Stimulated activated CD8-positive, alpha-beta memory T cell treated with anti-CD3 and anti-CD28 coated beads, Interleukin-7, amount 100 ng/mL, for 48 hours (primary cell): ENCODE data around the gene GNA12.

ENCODE experiments used
- DNase-seq, 2 donors: peaks; one replicate each; pipeline ENCODE4 v3.0.0-alpha.2; 2020; ENCODE audit warnings: low read depth in 1 of 2; ENCODE audit errors: extremely low read depth in 1 of 2

GNA12 gene

GRCh38 chr7:2819161-2819953 lies 24.8 kb downstream of the GNA12 start:
- DNase-seq, result no peak

- no peak for DNase-seq
These were observed 25.5 kb downstream of the GNA12 start for GRCh38 chr7:2818653-2819052.

- DNase-seq, result no peak
These were observed 26.0 kb downstream of the GNA12 start for GRCh38 chr7:2818121-2818520.

- no peak for DNase-seq
These were observed 26.7 kb downstream of the GNA12 start for GRCh38 chr7:2817456-2817855.

- no peak for DNase-seq
These were observed 28.2 kb downstream of the GNA12 start for GRCh38 chr7:2815875-2816245.

GRCh38 chr7:2814946-2815874 lies 28.9 kb downstream of the GNA12 start:
- no peak for DNase-seq

- DNase-seq, result no peak
These were observed 29.7 kb downstream of the GNA12 start for GRCh38 chr7:2814186-2814945.

- DNase-seq, result no peak
These were observed 30.5 kb downstream of the GNA12 start for GRCh38 chr7:2813350-2814185.

- no peak for DNase-seq
These were observed 31.3 kb downstream of the GNA12 start for GRCh38 chr7:2812831-2813230.

GRCh38 chr7:2812114-2812487 lies 32.0 kb downstream of the GNA12 start:
- DNase-seq, result no peak

- DNase-seq, result no peak
These were observed 32.5 kb downstream of the GNA12 start for GRCh38 chr7:2811476-2812113.

- DNase-seq, result no peak
These were observed 33.3 kb downstream of the GNA12 start for GRCh38 chr7:2810682-2811415.

GRCh38 chr7:2809903-2810625 lies 34.0 kb downstream of the GNA12 start:
- no peak for DNase-seq

- no peak for DNase-seq
These were observed 35.0 kb downstream of the GNA12 start for GRCh38 chr7:2808891-2809665.

- DNase-seq, result no peak
These were observed 36.0 kb downstream of the GNA12 start for GRCh38 chr7:2807845-2808772.

GRCh38 chr7:2807460-2807844 lies 36.7 kb downstream of the GNA12 start:
- DNase-seq, result no peak

GRCh38 chr7:2806571-2806970 lies 37.5 kb downstream of the GNA12 start:
- DNase-seq, result no peak
